ENCODE results near the gene ISM1. TPM values are rescaled to one million over a fixed set of nuclear protein-coding genes. Genes with fewer than 3 reads are reported as not detected.

Gene ISM1
- total RNA-seq, 4 donors from 2014 or later, result 0.55 to 0.64 TPM; not detected in 2

GRCh38 chr20:13341737-13342393 lies 120.8 kb downstream of the ISM1 start:
- no peak for TF ChIP-seq POLR2AphosphoS5 (IDR thresholded peaks at IDR 0.05)
- no peak for TF ChIP-seq CTCF (IDR thresholded peaks at IDR 0.05)
- no peak for TF ChIP-seq EP300 (IDR thresholded peaks at IDR 0.05; ENCODE audit: low read depth)
- no peak for TF ChIP-seq POLR2A (IDR thresholded peaks at IDR 0.05)
- DNase-seq, result no peak
- H3K36me3 ChIP-seq, result no peaks in the 10 kb centered on the region
- no peaks in the 10 kb centered on the region for H3K27me3 ChIP-seq
- in situ Hi-C loops (cut with MboI; ENCODE audit: low pct_ligation_motif_present in 1 of 4, low pct_unique_long_range_greater_than_20kb in 1 of 4, low sequenced_read_pairs in 3 of 4), result no loop called here
- 82 to 86% methylated on average over 2 to 9 of the region's 9 CpGs for WGBS, 2 donors (ENCODE audit: low coverage in 1 of 2)
- no peaks in the 10 kb centered on the region for H3K9me3 ChIP-seq
- intact Hi-C loops (cut with DNase I; ENCODE audit: low total_unique reads), result no loop called here
- no peak overlapping the region for H3K27ac ChIP-seq
- H3K4me1 ChIP-seq, result peaks cover 0 to 6% (median 0%) of the 10 kb centered on the region in 4 donors
- no peak overlapping the region for H3K4me3 ChIP-seq

- H3K36me3 ChIP-seq, result no peaks in the 10 kb centered on the region
- DNase-seq, result no peak
- TF ChIP-seq EP300 (IDR thresholded peaks at IDR 0.05; ENCODE audit: low read depth), result no peak
- no peak for TF ChIP-seq POLR2A (IDR thresholded peaks at IDR 0.05)
- TF ChIP-seq CTCF (IDR thresholded peaks at IDR 0.05), result no peak
- peaks cover 0 to 6% (median 0%) of the 10 kb centered on the region in 4 donors for H3K4me1 ChIP-seq
- H3K4me3 ChIP-seq, result no peak overlapping the region
- no peaks in the 10 kb centered on the region for H3K9me3 ChIP-seq
- intact Hi-C loops (cut with DNase I; ENCODE audit: low total_unique reads) (no loop called here), in situ Hi-C loops (cut with MboI; ENCODE audit: low pct_ligation_motif_present in 1 of 4, low pct_unique_long_range_greater_than_20kb in 1 of 4, low sequenced_read_pairs in 3 of 4) (no loop called here)
- no peak overlapping the region for H3K27ac ChIP-seq
- WGBS, 2 donors (ENCODE audit: low coverage in 1 of 2), result 81 to 100% methylated on average over 4 to 12 of the region's 12 CpGs
- no peaks in the 10 kb centered on the region for H3K27me3 ChIP-seq
These were observed 121.6 kb downstream of the ISM1 start for GRCh38 chr20:13342469-13343242.

- H3K27ac ChIP-seq, result no peak overlapping the region
- in situ Hi-C loops (cut with MboI; ENCODE audit: low pct_ligation_motif_present in 1 of 4, low pct_unique_long_range_greater_than_20kb in 1 of 4, low sequenced_read_pairs in 3 of 4), result no loop called here
These were observed 123.6 kb downstream of the ISM1 start for GRCh38 chr20:13344671-13345070.

More at GRCh38 chr20:13344671-13345070, 123.6 kb downstream of the ISM1 start:
- Histone ChIP-seq H3K4me1 (peaks cover 0 to under 1% (median 0%) of the 10 kb centered on the region in 4 donors), H3K36me3 (no peaks in the 10 kb centered on the region), H3K4me3 (no peak overlapping the region), H3K9me3 (no peaks in the 10 kb centered on the region), H3K27me3 (no peaks in the 10 kb centered on the region)
- TF ChIP-seq POLR2AphosphoS5 (IDR thresholded peaks at IDR 0.05) (no peak), EP300 (IDR thresholded peaks at IDR 0.05; ENCODE audit: low read depth) (no peak), POLR2A (IDR thresholded peaks at IDR 0.05) (no peak), CTCF (IDR thresholded peaks at IDR 0.05) (no peak)
- DNase-seq, result no peak
- intact Hi-C loops (cut with DNase I; ENCODE audit: low total_unique reads), result no loop called here
- WGBS, 2 donors (ENCODE audit: low coverage in 1 of 2), result 88% methylated on average over 9 of the region's 9 CpGs; no CpG with 5 or more reads in 1 of the 2 donors

Data from transverse colon (tissue), 4 donors.